ENCODE data around the gene APOBEC3F. TPM values are rescaled to one million over a fixed set of nuclear protein-coding genes. Genes with fewer than 3 reads are reported as not detected.
A peak's percentile ranks its signal among the peaks of the same experiment; 100 is the strongest.

The APOBEC3F gene
- total RNA-seq, 3 donors from 2014 or later (not counting 1 experiment from before 2014, with no cell fraction given) = 30.1 to 54.4 (median 41.0) TPM

- peak overlapping the region; percentile 71 for H3K4me3 Mint-ChIP-seq
- DNase-seq (no peak), ATAC-seq (no peak)
- TF ChIP-seq CTCF (IDR thresholded peaks at IDR 0.05) = no peak
- Histone ChIP-seq H3K27ac (ENCODE audit: low read length) (peak overlapping the region; percentile 75), H3K4me1 (ENCODE audit: control insufficient read depth, insufficient read depth, low read length) (peaks cover 96% of the 10 kb centered on the region), H3K4me3 (ENCODE audit: low read length) (no peak overlapping the region), H3K9me3 (ENCODE audit: control insufficient read depth, insufficient read depth, low read length) (no peaks in the 10 kb centered on the region), H3K36me3 (ENCODE audit: control insufficient read depth, insufficient read depth, low read length) (peaks cover 59% of the 10 kb centered on the region), H3K27me3 (ENCODE audit: control insufficient read depth, insufficient read depth, low read length) (no peaks in the 10 kb centered on the region)
- 70% methylated on average over 12 of the region's 14 CpGs for WGBS (ENCODE audit: insufficient coverage)
- intact Hi-C loops (cut with micrococcal nuclease) = loop anchor here (5.0 kb wide), 1 partner anchor 61 kb away; the partner anchor contains the start of gene APOBEC3D
- peaks cover 81 to 85% of the 10 kb centered on the region in 2 donors for H3K4me1 Mint-ChIP-seq
- H3K27me3 Mint-ChIP-seq (ENCODE audit: low read depth in 2 of 2) = no peaks in the 10 kb centered on the region
- peak overlapping the region; percentile 98 to 99 for H3K27ac Mint-ChIP-seq
- no peaks in the 10 kb centered on the region for H3K9me3 Mint-ChIP-seq
- H3K36me3 Mint-ChIP-seq = no peaks in the 10 kb centered on the region
These were observed 42.8 kb downstream of the APOBEC3F start for GRCh38 chr22:39083212-39084165.

- Mint-ChIP-seq H3K9me3 (no peaks in the 10 kb centered on the region), H3K27me3 (ENCODE audit: low read depth in 2 of 2) (no peaks in the 10 kb centered on the region), H3K4me1 (peaks cover 82 to 88% of the 10 kb centered on the region in 2 donors), H3K4me3 (peak overlapping the region; percentile 28), H3K36me3 (no peaks in the 10 kb centered on the region), H3K27ac (peak overlapping the region; percentile 98 to 99)
- Histone ChIP-seq H3K27me3 (ENCODE audit: control insufficient read depth, insufficient read depth, low read length) (no peaks in the 10 kb centered on the region), H3K9me3 (ENCODE audit: control insufficient read depth, insufficient read depth, low read length) (no peaks in the 10 kb centered on the region), H3K27ac (ENCODE audit: low read length) (peak overlapping the region; percentile 10), H3K36me3 (ENCODE audit: control insufficient read depth, insufficient read depth, low read length) (peaks cover 56% of the 10 kb centered on the region), H3K4me3 (ENCODE audit: low read length) (no peak overlapping the region), H3K4me1 (ENCODE audit: control insufficient read depth, insufficient read depth, low read length) (peaks cover 96% of the 10 kb centered on the region)
- intact Hi-C loops (cut with micrococcal nuclease) = loop anchor here (5.0 kb wide), 1 partner anchor 62 kb away; the partner anchor contains the start of gene APOBEC3D
- WGBS (ENCODE audit: insufficient coverage) = 98% methylated on average over 8 of the region's 8 CpGs
- DNase-seq (no peak), ATAC-seq (no peak)
- TF ChIP-seq CTCF (IDR thresholded peaks at IDR 0.05) = no peak
These were observed 44.0 kb downstream of the APOBEC3F start for GRCh38 chr22:39084666-39085065.

GRCh38 chr22:39087098-39087497 is 46.4 kb downstream of the APOBEC3F start:
- Mint-ChIP-seq H3K27me3 (ENCODE audit: low read depth in 2 of 2) (no peaks in the 10 kb centered on the region), H3K9me3 (no peaks in the 10 kb centered on the region), H3K4me3 (peak overlapping the region; percentile 10), H3K27ac (peak overlapping the region; percentile 98 to 99), H3K36me3 (no peaks in the 10 kb centered on the region), H3K4me1 (peaks cover 81 to 89% of the 10 kb centered on the region in 2 donors)
- Histone ChIP-seq H3K27ac (ENCODE audit: low read length) (peak overlapping the region; percentile 28), H3K4me3 (ENCODE audit: low read length) (no peak overlapping the region), H3K36me3 (ENCODE audit: control insufficient read depth, insufficient read depth, low read length) (peaks cover 37% of the 10 kb centered on the region), H3K4me1 (ENCODE audit: control insufficient read depth, insufficient read depth, low read length) (peaks cover 96% of the 10 kb centered on the region), H3K9me3 (ENCODE audit: control insufficient read depth, insufficient read depth, low read length) (no peaks in the 10 kb centered on the region), H3K27me3 (ENCODE audit: control insufficient read depth, insufficient read depth, low read length) (no peaks in the 10 kb centered on the region)
- ATAC-seq (no peak), DNase-seq (no peak)
- no peak for TF ChIP-seq CTCF (IDR thresholded peaks at IDR 0.05)
- intact Hi-C loops (cut with micrococcal nuclease) = no loop called here
- 91% methylated on average over 6 of the region's 6 CpGs for WGBS (ENCODE audit: insufficient coverage)
